ENCODE results near the gene PRDM11.

PRDM11 gene

GRCh38 chr11:45178890-45179671, 32.6 kb downstream of the PRDM11 start:
- no peak for DNase-seq

DNA sequence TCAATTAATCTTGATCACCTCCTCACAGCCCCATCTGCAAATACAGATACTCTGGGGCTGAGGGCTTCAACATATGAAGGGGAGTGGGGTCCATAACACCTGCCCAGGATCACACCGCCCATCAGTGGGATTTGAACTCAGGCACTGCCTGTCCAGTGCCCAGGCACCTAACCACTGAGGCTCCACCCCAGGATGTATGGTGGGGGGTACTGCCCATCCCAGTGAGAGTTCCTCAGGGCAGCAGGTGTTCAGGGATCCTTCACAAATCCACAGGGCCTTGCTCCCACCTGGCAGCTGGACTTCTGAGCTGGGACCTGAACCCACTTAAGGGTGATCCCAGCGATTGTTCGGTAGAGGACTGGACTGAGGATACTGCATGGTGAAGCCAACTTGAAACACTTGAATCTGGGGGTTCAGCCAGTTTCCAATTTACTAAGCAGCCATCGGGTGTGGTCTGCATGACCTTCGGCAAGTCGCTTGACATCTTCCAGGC, 33.3 kb downstream of the PRDM11 start:
- DNase-seq, result no peak

GRCh38 chr11:45180179-45180847, 33.9 kb downstream of the PRDM11 start:
- DNase-seq, result no peak

GRCh38 chr11:45180848-45181192, 34.4 kb downstream of the PRDM11 start:
- peak; percentile 30 for DNase-seq

- no peak for DNase-seq
These were observed 34.9 kb downstream of the PRDM11 start for GRCh38 chr11:45181193-45181888.

- DNase-seq, result no peak
These were observed 35.6 kb downstream of the PRDM11 start for GRCh38 chr11:45181889-45182550.

GRCh38 chr11:45182902-45183301, 36.5 kb downstream of the PRDM11 start:
- DNase-seq, result no peak

- no peak for DNase-seq
These were observed 38.2 kb downstream of the PRDM11 start for GRCh38 chr11:45184640-45185039.

DNA sequence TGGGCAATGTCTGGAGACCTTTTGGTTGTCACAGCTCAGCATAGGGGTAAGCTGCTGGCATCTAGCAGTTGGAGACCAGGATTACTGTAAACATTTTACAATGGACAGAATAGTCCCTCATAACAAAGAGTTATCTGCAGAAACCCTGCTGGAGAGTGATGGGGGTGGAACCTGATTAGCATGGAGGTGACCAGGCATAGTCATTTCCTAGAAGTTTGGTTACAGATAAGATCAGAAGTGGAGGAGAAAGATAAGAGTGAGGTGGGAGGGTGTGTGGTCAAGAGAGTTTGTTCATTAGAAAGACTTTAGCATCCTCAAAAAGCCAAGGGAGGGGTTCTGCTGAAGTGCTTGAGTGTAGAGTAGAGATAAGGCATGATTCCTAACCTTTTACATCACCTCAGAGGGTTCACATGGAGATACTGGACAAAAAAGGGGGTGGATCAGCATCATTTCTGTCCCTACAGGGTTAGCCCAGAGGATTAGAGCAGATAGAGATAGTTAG, 38.8 kb downstream of the PRDM11 start:
- no peak for DNase-seq

GRCh38 chr11:45187375-45187774, 40.9 kb downstream of the PRDM11 start:
- DNase-seq, result no peak

GRCh38 chr11:45188127-45188526, 41.7 kb downstream of the PRDM11 start:
- no peak for DNase-seq

- DNase-seq, result no peak
These were observed 42.8 kb downstream of the PRDM11 start for GRCh38 chr11:45189230-45189629.

DNA sequence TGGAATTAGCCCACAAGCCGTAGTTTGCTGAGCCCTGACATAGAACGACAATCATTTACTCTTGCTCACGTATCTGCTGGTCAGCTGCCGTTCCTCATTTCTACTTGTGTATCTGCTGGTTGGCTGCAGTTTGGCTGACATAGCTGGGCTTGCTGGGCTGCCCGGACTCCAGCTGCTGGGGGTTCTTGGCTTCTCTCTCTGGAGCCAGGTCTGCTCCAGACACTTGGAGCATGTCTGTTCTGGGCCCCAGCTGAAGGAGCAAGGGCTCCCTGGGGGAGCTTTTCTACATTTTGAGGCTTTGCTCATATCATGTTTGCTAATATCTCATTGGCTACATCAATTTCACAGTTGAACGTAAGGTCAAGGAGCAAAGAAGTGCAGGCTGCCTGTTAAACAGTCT, 47.3 kb downstream of the PRDM11 start:
- DNase-seq, result no peak

DNA sequence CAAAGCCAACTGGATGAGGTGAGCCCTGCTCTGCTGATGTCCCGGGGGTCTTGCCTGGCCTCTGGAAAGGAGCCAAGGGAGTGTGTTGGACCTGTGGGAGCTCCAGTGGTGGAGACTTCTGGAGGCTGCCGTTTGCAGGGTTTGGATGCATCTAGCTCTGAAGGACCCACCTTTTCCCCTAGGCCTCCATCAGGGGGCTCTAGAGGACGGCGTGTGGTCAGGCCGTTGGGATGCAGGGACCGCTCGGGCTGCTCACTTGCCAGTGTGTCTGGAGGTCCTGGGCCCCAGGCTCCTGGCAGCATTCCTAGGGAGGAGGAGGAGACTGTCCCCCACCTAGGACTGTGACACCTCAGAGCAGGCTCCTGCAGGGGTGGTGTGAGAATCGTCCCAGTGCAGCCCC, 58.3 kb downstream of the PRDM11 start:
- no peak for DNase-seq

- no peak for DNase-seq
These were observed 59.5 kb downstream of the PRDM11 start for GRCh38 chr11:45205978-45206377.

- DNase-seq, result no peak
These were observed 61.7 kb downstream of the PRDM11 start for GRCh38 chr11:45208135-45208534.

DNA sequence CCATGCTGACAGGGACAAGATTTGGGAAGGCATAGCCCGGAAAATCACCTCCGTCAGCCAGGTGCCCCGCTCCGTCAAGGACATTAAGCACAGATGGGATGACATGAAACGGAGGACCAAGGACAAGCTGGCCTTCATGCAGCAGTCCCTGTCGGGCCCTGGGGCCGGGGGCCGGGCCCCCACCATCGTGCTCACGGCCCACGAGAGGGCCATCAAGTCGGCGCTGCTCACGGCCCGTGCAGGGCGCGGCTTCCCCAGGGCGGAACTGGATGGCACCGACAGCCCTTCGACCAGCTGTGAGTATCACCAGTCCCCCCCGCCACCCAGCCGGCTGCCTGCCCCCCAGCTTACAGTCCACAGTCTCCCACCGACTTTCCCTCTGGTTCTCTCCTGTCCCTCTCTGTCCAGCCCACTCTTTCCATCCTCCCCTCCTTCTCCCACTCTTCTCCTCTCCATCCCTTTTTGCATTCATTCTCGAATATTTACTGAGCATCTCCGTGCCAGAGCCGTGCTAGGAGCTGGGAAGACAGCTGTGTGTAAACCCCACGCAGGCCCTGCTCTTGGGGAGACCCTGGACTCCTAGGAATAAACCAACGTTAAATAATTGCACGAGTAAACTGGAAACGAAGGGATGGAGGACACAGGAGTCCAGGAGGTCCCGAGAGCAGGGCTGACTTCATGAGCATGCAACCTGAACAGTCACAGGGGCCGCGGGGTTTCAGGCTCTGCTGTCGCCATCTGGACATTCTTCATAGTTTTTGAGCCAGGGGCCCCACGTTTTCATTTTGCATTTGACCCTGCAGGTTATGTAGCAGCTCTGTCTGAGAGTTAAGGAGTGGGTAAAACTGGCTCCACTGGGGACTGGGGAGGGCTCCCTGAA, 62.8 kb downstream of the PRDM11 start:
- no peak for DNase-seq

DNA sequence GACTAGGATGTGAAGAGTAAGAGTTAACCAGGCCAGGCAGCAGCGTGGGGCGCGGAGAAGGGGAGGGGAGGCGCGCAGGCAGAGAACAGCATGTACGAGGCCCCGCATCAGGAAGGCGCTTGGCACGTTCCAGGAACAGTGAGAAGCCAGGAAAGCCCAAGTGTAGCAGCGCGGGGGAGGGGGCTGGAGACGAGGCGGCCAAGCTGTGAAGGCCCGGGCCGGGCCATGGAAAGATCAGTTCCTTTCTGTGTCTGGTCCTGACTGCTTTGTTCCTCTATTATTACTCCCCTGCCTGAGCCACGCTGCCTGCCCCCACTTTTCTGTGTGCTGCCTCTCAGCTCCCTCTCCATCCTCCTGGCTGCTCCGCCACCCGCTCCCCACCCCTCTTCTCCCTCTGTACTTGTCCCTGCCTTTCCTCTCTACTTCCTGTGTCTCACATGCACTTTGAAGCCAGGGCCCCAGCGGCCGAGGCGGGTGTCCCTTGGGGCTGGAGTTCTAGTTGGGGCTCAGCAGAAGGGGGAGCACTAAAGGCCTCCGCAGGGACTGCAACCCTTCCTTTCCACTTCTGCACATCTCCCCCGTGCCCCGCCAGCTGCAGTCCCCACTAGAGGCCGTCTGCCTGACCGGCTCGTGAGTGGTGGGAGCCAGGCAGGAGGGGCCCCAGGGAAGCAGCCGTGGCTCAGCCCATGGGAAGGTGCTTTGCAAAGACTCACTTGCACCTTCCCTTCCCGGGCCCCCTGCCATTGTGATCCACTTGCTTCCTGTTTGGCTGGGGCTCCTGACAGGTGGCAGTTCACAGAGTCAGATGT, 63.7 kb downstream of the PRDM11 start:
- no peak for DNase-seq

DNA sequence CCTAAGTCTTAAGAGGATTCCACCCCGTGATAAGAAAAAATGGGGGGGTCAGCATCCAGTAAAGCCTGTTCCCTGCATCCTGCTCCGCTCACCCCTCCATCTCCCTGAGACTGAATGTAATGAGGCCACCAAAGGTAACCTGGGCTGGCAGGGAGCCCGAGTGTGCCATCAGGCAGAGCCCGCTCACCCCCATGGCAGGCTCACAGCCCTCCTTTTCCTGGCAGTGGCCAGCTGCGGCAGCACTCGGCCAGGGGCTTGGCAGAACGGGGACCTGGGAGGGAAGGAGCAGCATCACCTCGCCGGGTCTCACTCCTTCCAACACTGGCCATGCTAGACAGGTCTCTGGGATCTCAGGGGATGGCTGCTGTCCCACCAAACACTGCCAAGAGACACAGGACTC, 64.4 kb downstream of the PRDM11 start:
- DNase-seq, result no peak

DNA sequence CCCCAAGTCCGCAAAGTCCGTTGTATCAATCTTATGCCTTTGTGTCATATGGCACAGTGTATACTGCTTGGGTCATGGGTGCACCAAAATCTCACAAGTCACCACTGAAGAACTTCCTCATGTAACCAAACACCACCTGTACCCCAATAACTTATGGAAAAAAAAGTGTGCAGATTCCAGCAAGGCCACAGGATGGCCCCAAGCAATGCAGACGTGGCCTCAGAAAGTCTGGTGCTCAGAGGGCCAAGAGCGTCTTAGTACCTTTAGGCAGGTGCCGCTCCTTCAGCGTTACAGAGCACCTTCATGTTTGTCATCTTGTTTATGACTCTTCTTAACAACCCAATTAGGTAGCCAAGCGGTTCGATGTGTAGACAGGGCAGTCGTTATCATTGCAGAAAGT, 65.3 kb downstream of the PRDM11 start:
- no peak for DNase-seq
